COLO829 (cell line): Measurements from ENCODE around the gene PARVA.

ENCODE experiments used
- DNase-seq: peaks from one replicate; pipeline ENCODE4 v3.0.0; 2012; ENCODE audit warnings: low spot score

The PARVA gene

DNA sequence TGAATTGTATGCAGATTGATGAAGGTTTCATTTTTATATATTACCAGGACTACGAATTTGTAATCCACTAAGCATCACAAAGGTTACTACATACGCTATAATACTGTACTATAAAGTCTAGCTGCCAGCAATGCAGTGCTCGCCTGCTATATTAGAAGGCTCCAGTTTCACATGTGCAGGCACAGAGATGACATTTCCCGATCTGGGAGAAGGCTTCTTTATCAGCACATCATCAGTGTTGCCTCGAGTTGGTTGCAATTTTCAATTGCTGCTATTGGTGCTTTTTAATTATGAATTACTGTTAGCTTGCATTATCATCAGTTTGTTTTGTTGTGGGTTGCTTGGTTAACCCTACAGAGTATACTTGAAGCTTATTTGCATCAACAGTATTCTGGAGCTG lies 153.6 kb downstream of the PARVA start:
- no peak for DNase-seq

DNA sequence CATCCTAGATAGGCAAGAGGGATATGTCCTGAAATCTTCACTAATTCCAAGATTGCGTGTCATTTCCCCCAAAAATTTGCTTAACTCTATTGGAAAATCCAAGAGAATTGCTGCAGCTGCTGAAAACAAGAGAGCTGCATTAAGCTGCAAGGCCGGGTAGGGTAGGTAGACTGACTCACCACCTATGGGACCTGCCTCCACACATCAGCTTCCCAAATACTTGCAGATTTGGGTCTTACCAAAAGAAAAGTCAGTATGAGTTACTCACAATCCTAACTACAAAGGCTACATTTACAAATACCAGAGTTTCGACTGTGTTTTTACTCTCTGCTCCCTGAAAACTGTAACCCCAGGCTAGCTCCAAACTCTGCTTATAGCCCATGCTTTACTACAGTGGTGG lies 154.3 kb downstream of the PARVA start:
- DNase-seq = no peak

GRCh38 chr11:12532580-12532979 lies 155.2 kb downstream of the PARVA start:
- DNase-seq = no peak

DNA sequence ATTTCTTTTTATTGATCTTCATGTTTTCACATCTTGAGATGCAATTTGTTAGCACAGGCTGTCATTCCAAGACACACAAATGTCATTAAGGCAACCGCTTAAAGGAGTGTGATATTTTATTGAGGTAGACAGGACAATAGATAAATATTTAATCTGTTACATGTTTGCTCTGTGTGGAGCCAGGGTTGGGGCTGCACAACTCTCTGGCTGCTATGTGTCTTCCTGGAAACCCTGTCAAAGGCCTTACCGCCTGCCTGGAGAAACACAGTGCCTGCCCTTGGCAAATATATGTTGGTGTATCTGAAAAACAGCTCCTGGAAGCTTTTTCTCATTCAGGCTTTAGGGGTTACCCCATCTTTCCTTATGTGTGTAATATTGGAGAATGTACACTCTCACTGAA lies 157.2 kb downstream of the PARVA start:
- DNase-seq = no peak

DNA sequence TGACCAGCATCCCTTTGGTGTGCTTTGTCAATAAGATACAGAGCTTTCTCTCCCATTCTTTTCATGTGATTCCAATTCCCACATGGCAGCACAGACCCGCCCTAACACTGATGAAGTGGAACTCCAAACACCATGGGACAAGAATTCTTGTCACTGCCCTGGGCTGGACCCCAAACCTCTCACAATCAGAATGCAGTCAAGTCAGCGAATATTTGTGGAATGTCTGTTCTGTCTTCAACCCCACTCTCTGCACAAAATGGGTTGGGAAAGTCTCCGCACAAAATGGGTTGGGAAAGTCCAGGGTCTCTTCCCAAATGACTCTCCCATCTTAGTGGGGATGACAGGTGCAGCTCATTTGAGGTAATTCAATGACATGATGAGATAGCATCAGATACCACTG lies 157.9 kb downstream of the PARVA start:
- DNase-seq = no peak

DNA sequence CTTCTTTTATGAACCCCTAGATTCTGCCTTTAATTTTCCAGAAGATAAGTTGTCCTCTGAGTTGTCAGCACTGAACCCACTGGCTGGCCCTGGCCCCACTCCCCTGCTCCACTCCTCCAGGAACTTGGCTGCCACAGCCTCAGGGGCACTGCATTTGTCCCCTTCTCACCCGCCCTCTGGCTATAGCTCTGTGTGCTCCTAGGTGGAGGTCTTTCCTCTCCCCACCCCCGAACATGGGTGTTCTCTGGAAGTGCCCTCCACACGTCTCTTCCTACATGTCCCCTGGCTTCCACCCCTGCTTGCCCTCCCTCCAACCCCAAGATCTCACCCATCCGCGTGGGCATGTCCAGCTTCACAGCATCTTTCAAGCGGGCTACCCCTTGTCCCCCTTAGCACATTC lies 159.2 kb downstream of the PARVA start:
- DNase-seq = no peak

DNA sequence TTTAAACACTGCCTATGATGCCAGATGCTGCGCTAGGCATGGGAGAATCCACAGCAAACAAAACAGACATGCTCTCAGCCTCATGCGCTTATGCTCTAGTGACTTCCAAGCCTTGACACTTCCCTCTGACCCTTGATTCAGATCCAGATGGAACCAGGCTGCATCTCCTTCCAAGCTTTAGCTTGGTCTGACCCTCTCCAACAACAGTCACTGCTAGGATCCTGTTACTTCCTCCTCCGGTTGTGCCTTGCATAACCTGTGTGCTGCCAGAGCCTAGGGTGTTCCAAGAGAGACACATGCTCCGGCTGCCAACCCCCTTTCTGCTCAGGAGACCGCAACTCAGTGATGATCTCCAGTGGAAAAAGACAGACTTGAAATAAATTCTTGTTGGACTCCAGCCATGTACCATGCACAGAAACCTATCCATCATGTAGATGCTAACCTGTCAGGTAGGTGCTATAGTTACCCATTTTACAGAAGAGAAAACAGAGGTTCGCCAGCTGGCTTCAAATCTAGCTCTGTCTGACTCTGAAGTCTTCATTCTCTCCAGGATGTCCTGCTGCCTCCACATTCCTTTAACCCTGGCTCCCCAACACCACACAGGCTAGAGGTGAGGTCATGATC lies 160.5 kb downstream of the PARVA start:
- DNase-seq = no peak

- DNase-seq = no peak
Measured at GRCh38 chr11:12538889-12539421, 161.6 kb downstream of the PARVA start.

DNA sequence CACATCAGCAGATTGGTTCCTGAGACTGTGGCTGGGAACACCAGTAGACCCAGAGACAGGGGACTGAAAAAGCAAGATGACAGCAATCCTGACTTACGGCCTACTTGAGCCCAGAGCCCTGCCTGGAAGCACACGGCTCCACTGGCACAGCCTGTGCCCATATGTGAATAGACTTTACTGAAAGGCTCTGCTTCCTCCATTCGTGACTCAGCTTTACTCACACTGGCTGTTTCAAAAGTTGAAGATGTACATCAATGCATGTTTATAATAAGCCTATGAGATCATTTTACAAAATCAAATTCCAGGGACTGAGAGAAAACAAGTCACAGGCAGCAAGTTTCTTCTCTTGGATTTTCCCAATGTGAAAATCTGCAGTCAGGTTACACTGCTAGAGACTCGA lies 162.2 kb downstream of the PARVA start:
- peak; percentile 34 for DNase-seq

DNA sequence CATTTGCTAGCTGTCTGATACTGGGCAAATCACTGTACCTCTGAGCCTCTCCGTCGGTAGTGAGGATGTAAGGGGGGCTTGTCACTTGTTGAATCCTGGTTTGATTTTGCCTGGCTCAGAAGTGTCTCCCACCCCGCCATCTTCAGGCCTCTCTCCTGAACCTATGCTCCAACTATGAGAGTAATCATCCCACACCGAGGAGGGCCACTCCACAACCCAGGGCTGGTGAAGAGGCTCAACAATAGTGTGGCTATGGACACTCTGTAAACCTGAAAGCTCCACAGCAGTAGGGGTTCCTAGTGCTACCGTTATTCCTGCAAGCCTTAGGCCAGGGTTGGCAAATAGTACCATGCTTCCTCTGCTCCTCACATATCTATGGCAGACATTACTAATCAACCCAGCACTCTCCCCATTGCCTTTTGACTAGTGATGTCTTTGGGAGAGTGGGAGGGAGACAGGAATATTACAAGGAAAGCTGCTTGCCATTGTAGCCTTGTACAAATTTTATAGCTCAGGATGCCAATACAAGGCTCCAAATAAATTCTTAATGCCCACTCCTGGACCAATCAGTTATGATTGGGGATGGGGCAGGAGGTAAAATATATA lies 162.8 kb downstream of the PARVA start:
- peak; percentile 33 for DNase-seq

- DNase-seq = peak; percentile 65
Measured at GRCh38 chr11:12540913-12541582, 163.7 kb downstream of the PARVA start.

DNA sequence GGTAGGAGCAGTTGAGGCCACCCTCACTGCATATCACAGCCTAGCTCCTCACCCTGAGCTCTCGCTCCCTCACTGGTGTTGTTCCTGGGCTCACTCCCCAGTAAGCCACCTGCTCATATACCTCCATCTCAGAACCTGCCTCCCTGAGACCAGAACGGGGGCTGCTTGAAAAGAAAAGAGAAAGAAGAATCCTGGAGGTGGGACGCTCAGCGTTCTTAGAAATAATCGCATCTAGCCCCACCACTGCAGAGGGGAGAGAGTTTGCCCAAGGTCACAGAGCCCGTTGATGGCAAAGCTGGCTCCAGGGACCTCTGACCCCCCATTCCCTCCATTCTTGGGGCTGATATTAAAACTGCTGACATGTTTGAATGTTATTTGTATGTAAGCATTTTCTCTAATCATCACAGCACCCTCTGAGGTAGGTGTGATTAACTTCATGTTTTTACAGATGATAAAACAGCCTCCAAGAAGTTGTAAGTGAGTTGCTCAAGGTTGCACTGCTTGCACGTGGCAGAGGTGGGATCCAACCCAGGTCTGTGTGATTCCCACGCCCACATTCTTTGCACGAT lies 164.3 kb downstream of the PARVA start:
- no peak for DNase-seq

DNA sequence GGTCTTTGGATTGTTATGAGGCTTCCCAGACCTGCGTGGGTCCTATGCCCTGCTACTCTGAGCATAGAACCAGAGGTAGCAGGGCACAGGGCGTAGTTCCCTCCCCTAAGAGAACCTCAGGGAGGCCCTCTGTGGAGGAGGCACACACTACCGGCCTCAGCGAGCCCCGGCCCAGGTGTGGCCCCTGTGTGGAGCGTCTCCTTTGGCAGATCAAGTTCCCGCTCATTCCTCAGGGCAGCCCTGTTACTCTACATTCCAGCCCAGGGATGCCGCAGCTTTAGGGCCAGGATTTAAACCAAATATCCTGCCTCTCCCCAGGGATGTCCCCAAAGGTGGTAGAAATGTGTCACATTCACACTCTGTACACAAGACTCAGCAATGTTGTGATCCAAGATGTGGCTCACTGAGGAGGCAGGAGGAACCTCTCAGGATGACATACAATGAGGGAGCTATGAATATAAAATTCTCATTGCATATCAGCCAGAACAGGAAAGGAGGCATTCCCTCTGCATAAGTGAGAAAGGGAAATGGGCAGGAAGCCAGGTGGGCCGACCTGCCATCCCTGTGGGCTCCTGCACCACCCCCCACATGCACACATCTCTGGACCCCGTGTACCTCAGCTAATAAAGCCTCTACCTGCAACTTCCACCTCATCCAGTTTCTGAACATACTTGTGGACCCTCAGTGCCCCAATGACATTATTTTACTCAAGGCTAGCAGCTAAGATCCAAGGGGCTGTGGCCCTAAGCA lies 165.0 kb downstream of the PARVA start:
- DNase-seq = no peak

GRCh38 chr11:12543596-12544415 lies 166.4 kb downstream of the PARVA start:
- DNase-seq = no peak

- DNase-seq = no peak
Measured at GRCh38 chr11:12544986-12545775, 167.8 kb downstream of the PARVA start.

DNA sequence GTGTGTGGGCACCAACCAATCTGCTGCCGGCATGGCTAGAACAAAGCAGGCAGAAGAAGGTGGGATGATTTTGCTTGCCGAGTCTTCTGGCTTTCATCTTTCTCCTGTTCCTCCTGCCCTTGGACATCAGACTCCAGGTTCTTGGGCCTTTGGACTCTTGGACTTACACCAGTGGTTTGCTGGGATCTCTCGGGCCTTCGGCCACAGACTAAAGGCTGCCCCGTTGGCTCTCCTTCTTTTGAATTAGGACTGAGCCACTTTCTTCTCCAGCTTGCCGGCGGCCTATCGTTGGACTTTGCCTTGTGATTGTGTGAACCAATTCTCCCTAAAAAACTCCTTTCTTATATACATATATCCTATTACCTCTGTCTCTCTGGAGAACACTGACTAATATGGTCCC lies 168.8 kb downstream of the PARVA start:
- DNase-seq = no peak

DNA sequence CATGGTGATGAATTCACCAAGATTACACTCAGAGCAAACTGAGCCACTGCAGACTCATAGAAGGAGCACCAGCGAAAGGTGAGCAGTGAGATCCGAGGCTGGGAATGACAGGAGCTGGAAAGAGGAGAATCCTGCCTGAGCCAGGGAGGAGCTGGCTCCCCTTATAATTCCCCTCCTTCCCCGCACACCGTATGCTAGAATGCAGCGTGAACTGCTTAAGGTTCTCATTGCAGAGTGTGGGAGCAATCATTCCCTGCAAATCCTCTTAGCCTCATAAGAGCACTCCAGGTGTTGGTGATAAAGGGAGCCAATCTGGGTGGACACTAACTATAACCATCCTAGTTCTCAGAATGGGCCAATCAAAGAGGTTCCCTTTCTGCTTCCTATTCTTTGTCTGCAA lies 169.3 kb downstream of the PARVA start:
- DNase-seq = no peak

DNA sequence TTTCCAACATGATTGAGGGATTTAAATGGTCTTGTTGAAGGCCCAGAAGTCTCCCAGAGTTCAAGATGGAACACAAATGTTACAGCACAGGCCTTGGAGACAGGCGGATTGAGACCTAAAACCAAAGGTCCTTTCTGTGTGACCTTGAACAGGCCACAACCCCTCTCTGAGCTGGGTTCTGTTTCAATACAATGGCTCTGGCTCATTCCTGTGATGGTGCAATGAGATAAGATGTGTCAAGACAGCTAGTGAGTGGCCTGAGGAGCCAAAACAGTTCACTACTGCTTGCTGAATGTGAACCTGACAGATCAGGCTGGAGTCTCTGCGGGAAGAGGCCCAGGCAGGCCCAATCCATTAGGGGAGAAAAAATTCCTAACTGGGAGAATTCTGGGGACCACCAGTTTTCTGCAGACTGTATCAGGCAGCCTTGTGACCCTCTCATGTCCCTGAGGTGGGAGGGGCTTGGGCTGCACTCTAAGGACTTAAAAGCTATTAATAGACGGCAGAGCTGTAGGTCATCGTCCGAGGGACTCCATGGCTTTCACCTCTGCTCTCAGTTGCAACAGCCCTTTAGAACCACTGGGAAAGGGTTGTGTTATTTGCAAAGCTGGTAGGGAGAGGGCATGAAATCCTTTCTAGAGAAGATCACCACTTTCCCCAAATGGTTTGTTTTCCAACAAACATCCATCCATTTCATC lies 170.7 kb downstream of the PARVA start:
- no peak for DNase-seq

DNA sequence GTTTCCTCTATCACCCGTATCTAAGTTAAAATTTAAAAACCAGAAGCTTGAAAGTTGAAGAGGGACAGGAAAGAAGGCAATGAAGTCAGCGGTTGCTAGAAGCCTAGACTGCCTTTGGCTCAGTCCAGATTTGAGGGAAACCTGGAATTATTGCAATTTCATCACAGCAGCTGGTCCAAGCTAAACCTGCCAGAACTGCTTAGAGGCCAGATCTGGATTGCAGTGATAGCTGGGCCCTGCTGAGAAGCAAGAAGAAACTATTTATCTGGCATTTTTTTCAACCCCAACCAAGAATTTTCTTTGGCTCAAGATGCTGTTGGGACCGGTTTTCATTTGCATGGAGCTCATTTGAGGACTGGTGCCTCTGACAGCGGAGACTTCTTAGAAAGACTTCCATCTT lies 175.3 kb downstream of the PARVA start:
- DNase-seq = no peak

DNA sequence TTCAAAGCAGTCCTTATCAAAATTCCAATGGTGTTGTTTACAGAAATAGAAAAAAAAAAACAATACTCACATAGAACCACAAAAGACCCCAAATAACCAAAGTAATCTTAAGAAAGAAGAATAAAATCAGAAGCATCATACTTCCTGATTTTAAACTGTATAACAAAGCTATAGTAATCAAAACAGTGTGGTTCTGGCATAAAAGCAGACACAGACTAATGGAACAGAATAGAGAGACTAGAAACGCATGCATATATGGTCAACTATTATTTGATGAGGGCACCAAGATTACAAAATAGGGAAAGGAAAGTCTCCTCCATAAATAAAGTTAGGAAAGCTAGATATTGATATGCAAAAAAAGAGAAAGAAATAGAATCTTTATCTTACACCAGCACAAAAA lies 176.8 kb downstream of the PARVA start:
- DNase-seq = no peak
